ENCODE measurements around the gene SORBS2.

- TF ChIP-seq CTCF (IDR thresholded peaks at IDR 0.05; ENCODE audit: low read depth, low read length) (no peak), POLR2A (IDR thresholded peaks at IDR 0.05; ENCODE audit: extremely low read depth, insufficient read length) (no peak)
These were observed 34.0 kb upstream of the SORBS2 start for GRCh38 chr4:185845966-185846365.

Measured in NB4 (cell line).